Measurements from ENCODE around the gene EDA. TPM values are rescaled to one million over a fixed set of nuclear protein-coding genes. Genes with fewer than 3 reads are reported as not detected.

The EDA gene
- total and polyA plus RNA-seq, 2 of the 13 experiments (the other 11 are each of a cell fraction or from before 2014, with no cell fraction given): 8.8 to 11.2 TPM

GRCh38 chrX:70032792-70033191 is 416.9 kb downstream of the EDA start (continued):
- TF ChIP-seq, protein P1, sequence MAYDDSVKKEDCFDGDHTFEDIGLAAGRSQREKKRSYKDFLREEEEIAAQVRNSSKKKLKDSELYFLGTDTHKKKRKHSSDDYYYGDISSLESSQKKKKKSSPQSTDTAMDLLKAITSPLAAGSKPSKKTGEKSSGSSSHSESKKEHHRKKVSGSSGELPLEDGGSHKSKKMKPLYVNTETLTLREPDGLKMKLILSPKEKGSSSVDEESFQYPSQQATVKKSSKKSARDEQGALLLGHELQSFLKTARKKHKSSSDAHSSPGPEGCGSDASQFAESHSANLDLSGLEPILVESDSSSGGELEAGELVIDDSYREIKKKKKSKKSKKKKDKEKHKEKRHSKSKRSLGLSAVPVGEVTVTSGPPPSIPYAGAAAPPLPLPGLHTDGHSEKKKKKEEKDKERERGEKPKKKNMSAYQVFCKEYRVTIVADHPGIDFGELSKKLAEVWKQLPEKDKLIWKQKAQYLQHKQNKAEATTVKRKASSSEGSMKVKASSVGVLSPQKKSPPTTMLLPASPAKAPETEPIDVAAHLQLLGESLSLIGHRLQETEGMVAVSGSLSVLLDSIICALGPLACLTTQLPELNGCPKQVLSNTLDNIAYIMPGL (CRISPR knock-in tag; IDR thresholded peaks at IDR 0.05; ENCODE audit: borderline replicate concordance in 1 of 2, low read depth in 1 of 2): no peak
- TF ChIP-seq ZNF230 (CRISPR knock-in tag; IDR thresholded peaks at IDR 0.05): no peak

- Histone ChIP-seq H3K79me2 (ENCODE audit: insufficient read depth, low read length) (no peaks in the 10 kb centered on the region), H3K36me3 (replicated peaks in 1 of 2; ENCODE audit: control insufficient read depth in 1 of 2, insufficient read depth in 2 of 2, low read length in 2 of 2) (no peaks in the 10 kb centered on the region), H3K4me1 (ENCODE audit: insufficient read depth, low read length) (peaks cover 9% of the 10 kb centered on the region), H3K27ac (ENCODE audit: extremely low read length, insufficient read depth, low read length) (no peak overlapping the region), H3K27me3 (ENCODE audit: control insufficient read depth in 1 of 2, insufficient read depth in 2 of 2, low read length in 2 of 2) (no peaks in the 10 kb centered on the region), H3K9ac (ENCODE audit: insufficient read depth, low read depth, low read length) (no peak overlapping the region), H3K9me3 (ENCODE audit: low read length) (no peaks in the 10 kb centered on the region), H4K20me1 (ENCODE audit: insufficient read depth, low read length) (no peaks in the 10 kb centered on the region), H2AFZ (ENCODE audit: low read length) (no peak overlapping the region), H3K4me2 (ENCODE audit: low read depth, low read length) (no peak overlapping the region), H3K4me3 (replicated peaks in 1 of 3; ENCODE audit: insufficient read depth in 1 of 3, low read depth in 2 of 3, low read length in 3 of 3) (no peak overlapping the region)
- ChIA-PET CTCF (ENCODE audit: low intra/inter-chr PET ratio, low total read pairs) (interaction anchor here (1.2 kb wide), 1 partner anchor 64 kb away, joined by 6 read pairs; no protein-coding TSS in a partner anchor), POLR2A (no interaction called here)
- in situ Hi-C loops (cut with HindIII; ENCODE audit: extremely low pct_ligation_motif_present, low pct_unique_long_range_greater_than_20kb): loop anchor here (5.0 to 10.0 kb wide), 2 partner anchors 61 to 541 kb away; no protein-coding TSS in a partner anchor
- peak; percentile 3 for DNase-seq (ENCODE audit: low spot score)
- ATAC-seq: peak; percentile 78
- intact Hi-C loops (cut with micrococcal nuclease; ENCODE audit: unreplicated experiment): loop anchor here (5.0 kb wide), 2 partner anchors 64 to 541 kb away; no protein-coding TSS in a partner anchor
- 90% methylated on average over 8 of the region's 10 CpGs for WGBS (ENCODE audit: low lambda C conversion rate)
- no TSS peak for BruUV-seq (replicated peaks)
- FAIRE-seq: peak; percentile 75
- TF ChIP-seq KLF16 (CRISPR knock-in tag; IDR thresholded peaks at IDR 0.05): no peak
- TF ChIP-seq, protein P2, sequence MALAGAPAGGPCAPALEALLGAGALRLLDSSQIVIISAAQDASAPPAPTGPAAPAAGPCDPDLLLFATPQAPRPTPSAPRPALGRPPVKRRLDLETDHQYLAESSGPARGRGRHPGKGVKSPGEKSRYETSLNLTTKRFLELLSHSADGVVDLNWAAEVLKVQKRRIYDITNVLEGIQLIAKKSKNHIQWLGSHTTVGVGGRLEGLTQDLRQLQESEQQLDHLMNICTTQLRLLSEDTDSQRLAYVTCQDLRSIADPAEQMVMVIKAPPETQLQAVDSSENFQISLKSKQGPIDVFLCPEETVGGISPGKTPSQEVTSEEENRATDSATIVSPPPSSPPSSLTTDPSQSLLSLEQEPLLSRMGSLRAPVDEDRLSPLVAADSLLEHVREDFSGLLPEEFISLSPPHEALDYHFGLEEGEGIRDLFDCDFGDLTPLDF (CRISPR knock-in tag; IDR thresholded peaks at IDR 0.05): no peak
- TF ChIP-seq FOXC1 (CRISPR knock-in tag; IDR thresholded peaks at IDR 0.05; ENCODE audit: borderline replicate concordance): no peak
- TF ChIP-seq, protein P3, sequence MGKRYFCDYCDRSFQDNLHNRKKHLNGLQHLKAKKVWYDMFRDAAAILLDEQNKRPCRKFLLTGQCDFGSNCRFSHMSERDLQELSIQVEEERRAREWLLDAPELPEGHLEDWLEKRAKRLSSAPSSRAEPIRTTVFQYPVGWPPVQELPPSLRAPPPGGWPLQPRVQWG (CRISPR knock-in tag; IDR thresholded peaks at IDR 0.05; ENCODE audit: borderline replicate concordance, low read depth): no peak
- no peak for TF ChIP-seq DR1 (CRISPR knock-in tag; IDR thresholded peaks at IDR 0.05)
- TF ChIP-seq KLF12 (CRISPR knock-in tag; IDR thresholded peaks at IDR 0.05; ENCODE audit: borderline replicate concordance): no peak
- no peak for TF ChIP-seq NFKB2 (CRISPR knock-in tag; IDR thresholded peaks at IDR 0.05; ENCODE audit: borderline replicate concordance)
- no peak for TF ChIP-seq IRX3 (CRISPR knock-in tag; IDR thresholded peaks at IDR 0.05; ENCODE audit: borderline replicate concordance, low read depth)
- no peak for TF ChIP-seq ZNF18 (CRISPR knock-in tag; IDR thresholded peaks at IDR 0.05; ENCODE audit: insufficient replicate concordance)
- no peak for TF ChIP-seq ZNF552 (CRISPR knock-in tag; IDR thresholded peaks at IDR 0.05; ENCODE audit: borderline replicate concordance)
- no peak for TF ChIP-seq KLF11 (CRISPR knock-in tag; IDR thresholded peaks at IDR 0.05)
- TF ChIP-seq, protein P4, sequence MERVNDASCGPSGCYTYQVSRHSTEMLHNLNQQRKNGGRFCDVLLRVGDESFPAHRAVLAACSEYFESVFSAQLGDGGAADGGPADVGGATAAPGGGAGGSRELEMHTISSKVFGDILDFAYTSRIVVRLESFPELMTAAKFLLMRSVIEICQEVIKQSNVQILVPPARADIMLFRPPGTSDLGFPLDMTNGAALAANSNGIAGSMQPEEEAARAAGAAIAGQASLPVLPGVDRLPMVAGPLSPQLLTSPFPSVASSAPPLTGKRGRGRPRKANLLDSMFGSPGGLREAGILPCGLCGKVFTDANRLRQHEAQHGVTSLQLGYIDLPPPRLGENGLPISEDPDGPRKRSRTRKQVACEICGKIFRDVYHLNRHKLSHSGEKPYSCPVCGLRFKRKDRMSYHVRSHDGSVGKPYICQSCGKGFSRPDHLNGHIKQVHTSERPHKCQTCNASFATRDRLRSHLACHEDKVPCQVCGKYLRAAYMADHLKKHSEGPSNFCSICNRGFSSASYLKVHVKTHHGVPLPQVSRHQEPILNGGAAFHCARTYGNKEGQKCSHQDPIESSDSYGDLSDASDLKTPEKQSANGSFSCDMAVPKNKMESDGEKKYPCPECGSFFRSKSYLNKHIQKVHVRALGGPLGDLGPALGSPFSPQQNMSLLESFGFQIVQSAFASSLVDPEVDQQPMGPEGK (CRISPR knock-in tag; IDR thresholded peaks at IDR 0.05): no peak
These were observed 417.6 kb downstream of the EDA start for GRCh38 chrX:70033348-70034051.
